Rectal smooth muscle tissue (tissue), 1 donor: ENCODE results near the gene PPFIBP2.
A peak's percentile ranks its signal among the peaks of the same experiment; 100 is the strongest.

Source experiments
- H3K27ac ChIP-seq: one replicate; pipeline ENCODE4 v1.7.0; 2013; ENCODE audit warnings: low read depth, low read length, inconsistent platforms
- H3K27me3 ChIP-seq: one replicate; pipeline ENCODE4 v1.7.0; 2013; ENCODE audit warnings: low read length; ENCODE audit not compliant: control insufficient read depth, insufficient read depth
- H3K36me3 ChIP-seq: one replicate; pipeline ENCODE4 v1.7.0; 2013; ENCODE audit warnings: low read length; ENCODE audit not compliant: control insufficient read depth, insufficient read depth
- H3K4me1 ChIP-seq: one replicate; pipeline ENCODE4 v1.7.0; 2013; ENCODE audit warnings: low read length; ENCODE audit not compliant: control insufficient read depth, insufficient read depth
- H3K4me3 ChIP-seq: one replicate; pipeline ENCODE4 v1.7.0; 2013; ENCODE audit warnings: low read length
- H3K9ac ChIP-seq: one replicate; pipeline ENCODE4 v1.7.0; 2013; ENCODE audit warnings: low read length

The PPFIBP2 gene

DNA sequence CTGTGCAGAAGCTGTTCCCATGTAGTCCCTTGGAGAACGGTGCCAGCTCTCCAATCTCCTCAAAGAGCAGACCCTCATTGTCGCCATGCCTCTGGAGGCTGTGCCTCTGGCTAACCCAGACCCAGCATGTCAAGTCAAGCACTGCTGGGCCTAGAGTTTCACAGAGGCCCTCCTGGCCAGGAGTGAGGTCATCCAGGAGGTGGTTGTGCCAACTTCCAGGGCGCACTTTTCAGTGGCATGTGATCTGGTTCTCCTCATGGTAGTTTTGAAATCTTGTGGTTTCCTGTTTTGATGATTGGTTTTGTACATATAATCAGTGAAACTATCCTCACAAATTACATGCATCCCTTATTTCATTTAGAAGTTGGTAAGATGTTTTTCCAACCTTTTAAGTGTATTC, 78.9 kb downstream of the PPFIBP2 start:
- Histone ChIP-seq H3K27me3 (no peaks in the 10 kb centered on the region), H3K27ac (no peak overlapping the region), H3K9ac (no peak overlapping the region), H3K4me3 (no peak overlapping the region), H3K4me1 (no peaks in the 10 kb centered on the region), H3K36me3 (no peaks in the 10 kb centered on the region)

DNA sequence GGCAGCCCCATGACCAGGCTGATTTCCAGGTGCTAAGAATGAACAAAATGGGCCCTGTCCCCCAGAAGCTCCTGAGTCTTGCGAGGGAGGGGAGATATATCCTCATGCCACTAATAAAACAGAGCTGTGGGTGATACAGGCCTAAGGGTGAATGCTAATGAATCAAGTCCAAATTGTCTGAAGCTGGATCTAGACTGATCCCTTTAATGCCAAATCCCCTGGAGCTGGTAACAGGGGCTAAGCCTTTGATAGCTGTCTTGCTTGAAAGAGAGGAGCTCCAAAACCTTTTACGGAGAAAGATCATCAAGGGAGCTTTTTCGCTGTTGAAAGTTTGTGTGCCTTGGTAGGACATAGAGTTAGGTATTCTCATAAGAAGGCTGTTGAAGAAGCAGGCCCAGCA, 79.7 kb downstream of the PPFIBP2 start:
- Histone ChIP-seq H3K27me3 (no peaks in the 10 kb centered on the region), H3K4me3 (no peak overlapping the region), H3K4me1 (no peaks in the 10 kb centered on the region), H3K9ac (no peak overlapping the region), H3K27ac (no peak overlapping the region), H3K36me3 (no peaks in the 10 kb centered on the region)

DNA sequence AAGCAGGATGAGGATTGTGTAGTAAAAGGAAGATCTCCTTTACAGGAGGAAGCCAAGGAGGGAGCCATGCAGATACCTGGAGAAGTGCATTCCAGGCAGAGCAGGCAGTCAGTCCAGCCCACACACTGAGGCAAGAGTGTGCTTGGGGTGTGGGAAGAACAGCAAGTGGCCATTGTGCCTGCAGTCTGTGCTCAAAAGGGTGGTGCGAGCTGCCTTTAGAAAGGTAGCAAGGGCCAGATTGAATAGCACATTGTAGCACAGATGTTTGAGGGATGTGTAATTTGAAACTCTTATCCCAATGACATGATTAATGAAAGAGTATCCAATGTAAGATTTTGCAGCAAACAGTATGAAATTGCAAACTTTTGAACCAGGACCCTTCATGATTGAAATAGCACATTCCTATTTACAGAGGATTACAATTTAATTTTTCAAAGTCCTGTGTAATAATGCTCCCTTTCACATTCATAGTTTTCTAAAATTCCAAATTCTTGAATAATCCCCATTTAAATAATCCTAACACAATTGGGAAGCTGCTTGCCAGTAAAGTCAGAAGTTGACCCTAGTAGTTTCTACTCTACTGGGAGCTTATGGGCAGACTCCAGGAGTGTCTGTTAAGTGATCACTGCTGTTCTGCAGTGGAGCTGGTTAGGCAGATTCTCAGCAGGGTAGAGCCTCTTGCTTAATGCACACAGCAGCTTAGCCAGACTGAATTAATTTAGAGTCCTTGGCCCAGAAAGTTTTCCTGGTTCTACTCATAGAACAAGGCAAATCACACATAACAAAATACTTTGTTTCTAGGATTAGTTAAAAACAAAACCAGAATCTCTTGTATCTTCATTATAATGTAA, 81.4 kb downstream of the PPFIBP2 start:
- Histone ChIP-seq H3K9ac (no peak overlapping the region), H3K27ac (no peak overlapping the region)

DNA sequence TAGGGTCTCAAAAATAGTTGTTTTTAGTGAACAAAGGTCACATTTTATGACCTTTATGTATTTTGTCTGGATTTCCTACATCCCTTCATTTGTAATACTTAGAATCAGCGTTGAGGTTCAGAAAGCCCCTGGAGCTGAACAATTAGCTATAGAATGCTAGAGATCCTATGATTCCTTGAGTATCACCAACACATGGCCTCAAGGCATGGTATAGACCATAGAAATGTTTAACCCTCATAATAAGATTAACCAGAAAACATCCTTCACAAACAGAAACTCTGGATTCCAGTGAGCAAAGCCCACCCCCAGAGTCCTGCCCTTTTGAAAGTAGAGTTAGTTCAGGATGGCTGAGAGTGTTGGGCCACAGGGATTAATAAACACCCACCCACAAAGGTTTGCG, 82.2 kb downstream of the PPFIBP2 start:
- no peak overlapping the region for H3K9ac ChIP-seq

More for the DNA sequence above, 81.4 kb downstream of the PPFIBP2 start:
- Histone ChIP-seq H3K4me3 (no peak overlapping the region), H3K4me1 (no peaks in the 10 kb centered on the region), H3K27me3 (no peaks in the 10 kb centered on the region), H3K36me3 (no peaks in the 10 kb centered on the region)

DNA sequence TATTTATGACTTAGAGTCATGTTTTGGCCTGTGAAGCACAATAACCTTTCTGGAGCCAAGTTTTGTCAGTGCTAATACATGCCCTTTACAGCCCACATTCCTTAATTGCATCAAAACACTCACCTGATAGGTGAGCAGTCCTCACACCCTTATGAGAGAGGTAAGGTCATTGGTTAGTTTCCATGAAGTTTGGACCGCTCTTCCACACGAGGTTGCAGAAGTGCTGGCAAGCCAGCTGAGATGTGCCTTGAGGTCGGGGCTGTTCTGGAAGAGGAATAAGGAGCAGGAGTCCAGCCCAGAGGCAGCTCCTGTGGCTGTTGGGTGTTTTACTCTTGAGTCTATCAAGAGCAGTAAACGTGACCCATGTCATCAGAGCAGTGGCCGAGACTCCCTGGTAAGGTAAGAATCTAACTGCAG, 83.2 kb downstream of the PPFIBP2 start:
- H3K27ac ChIP-seq, result no peak overlapping the region
- no peak overlapping the region for H3K9ac ChIP-seq
- H3K36me3 ChIP-seq, result no peaks in the 10 kb centered on the region

More for the DNA sequence above, 82.2 kb downstream of the PPFIBP2 start:
- Histone ChIP-seq H3K4me1 (no peaks in the 10 kb centered on the region), H3K36me3 (no peaks in the 10 kb centered on the region), H3K27me3 (no peaks in the 10 kb centered on the region), H3K27ac (no peak overlapping the region), H3K4me3 (no peak overlapping the region)

DNA sequence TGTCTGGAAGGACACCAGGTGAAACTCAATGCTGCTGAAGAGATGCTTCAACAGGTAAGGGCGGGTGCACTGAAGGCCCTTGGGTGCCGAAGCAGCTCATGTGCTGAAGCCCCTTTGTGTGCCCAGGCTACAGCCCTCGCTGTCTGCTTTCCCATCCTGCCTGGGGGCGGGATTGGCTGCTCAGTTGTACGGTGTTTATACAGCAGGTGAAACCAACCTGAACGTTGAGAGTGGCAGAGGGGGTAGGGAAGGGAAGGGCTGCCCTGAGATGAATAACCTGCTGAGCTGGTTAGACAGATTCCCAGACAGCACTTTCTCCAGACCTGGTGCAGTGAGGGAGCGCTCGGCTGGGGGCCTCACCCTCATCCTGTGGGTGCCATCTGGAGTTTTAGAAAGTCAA, 83.8 kb downstream of the PPFIBP2 start:
- no peak overlapping the region for H3K9ac ChIP-seq
- H3K4me1 ChIP-seq, result no peaks in the 10 kb centered on the region
- no peaks in the 10 kb centered on the region for H3K36me3 ChIP-seq
- no peaks in the 10 kb centered on the region for H3K27me3 ChIP-seq
- no peak overlapping the region for H3K27ac ChIP-seq
- no peak overlapping the region for H3K4me3 ChIP-seq

More for the DNA sequence above, 83.2 kb downstream of the PPFIBP2 start:
- Histone ChIP-seq H3K4me1 (no peaks in the 10 kb centered on the region), H3K4me3 (no peak overlapping the region), H3K27me3 (no peaks in the 10 kb centered on the region)

DNA sequence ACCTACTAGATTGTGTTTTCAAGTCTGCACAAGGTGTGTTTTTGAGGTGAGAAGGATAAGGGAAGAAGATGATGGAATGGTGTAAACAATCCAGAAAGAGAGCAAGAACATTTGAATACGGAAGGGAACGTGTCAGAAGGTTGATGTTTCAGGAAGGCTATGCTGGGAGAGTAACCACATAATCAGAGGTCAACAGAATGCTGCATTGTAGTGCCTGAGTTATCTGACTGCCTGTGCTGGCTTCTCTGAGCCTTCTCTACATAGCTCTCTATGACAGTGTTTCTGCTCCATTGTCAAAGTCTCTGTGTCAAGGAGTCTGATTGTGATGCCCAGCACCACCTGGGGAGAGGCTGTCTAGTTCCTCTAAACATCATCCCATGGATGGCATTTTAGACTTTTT, 85.4 kb downstream of the PPFIBP2 start:
- Histone ChIP-seq H3K27ac (no peak overlapping the region), H3K4me3 (no peak overlapping the region), H3K9ac (no peak overlapping the region), H3K27me3 (no peaks in the 10 kb centered on the region), H3K36me3 (no peaks in the 10 kb centered on the region), H3K4me1 (no peaks in the 10 kb centered on the region)

DNA sequence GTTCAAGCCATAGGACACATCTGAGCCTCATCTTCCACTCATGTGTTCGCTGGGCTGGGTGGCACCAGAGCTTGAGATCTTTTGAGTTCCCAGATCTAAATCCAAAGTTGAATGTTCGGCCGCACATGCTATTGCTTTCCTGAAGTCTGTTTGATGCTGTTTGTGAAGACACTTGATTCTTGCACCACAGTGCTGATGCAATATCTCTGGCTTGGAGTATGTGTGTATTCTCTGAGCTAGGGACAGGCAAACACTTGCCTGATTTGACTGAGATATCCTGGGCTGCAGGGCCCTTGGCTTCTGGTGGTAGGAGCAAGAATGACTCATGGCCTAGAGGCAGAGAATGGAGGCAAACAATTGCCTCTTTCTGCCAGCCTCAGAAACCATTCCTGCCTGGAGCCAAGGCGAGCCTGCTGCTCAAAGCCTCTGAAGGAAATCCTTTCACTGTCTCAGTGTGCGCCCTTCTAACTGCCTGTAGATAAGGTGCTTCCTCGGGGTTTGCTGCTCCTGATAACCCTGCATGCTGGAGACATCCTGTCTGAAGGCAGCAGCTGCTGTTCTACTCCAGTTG, 86.5 kb downstream of the PPFIBP2 start:
- no peaks in the 10 kb centered on the region for H3K36me3 ChIP-seq
- no peaks in the 10 kb centered on the region for H3K27me3 ChIP-seq
- H3K4me1 ChIP-seq, result no peaks in the 10 kb centered on the region
- no peak overlapping the region for H3K9ac ChIP-seq
- no peak overlapping the region for H3K27ac ChIP-seq
- no peak overlapping the region for H3K4me3 ChIP-seq

DNA sequence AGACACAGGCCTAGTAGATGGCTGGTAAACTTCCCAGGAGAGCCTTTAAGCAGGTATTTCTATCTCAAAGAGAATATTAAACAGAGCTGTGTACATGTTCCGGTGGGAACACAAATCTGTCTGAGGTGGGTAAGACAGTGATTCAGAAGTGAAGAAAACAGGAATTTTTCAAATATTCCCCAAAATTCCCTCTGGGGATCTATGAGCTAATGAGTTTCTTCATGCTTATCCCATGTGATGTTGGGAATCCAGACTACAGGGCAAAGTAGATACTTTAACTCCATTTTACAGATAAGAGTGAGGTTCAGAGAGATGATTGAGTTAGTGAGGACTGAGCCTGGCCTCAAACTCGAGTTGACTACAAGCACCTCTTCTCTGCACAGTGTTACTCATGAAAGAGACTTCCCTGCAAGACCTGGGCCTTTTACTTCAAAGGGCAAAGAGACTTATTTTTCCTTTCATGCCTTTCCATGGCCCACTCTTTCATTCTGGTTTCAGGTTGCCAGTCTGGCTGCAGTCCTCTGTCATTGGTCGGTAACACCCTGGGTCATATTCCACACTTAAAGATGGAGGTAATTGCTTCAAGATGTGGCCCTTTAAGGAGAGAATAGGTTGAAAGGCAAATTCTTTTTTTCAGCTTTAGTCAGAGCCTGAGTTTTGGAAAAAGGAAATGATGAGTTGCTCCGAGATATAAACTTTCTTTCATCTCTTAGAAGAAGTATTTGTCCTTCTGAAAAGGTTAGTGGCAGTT, 89.4 kb downstream of the PPFIBP2 start:
- Histone ChIP-seq H3K9ac (no peak overlapping the region), H3K27ac (no peak overlapping the region), H3K27me3 (no peaks in the 10 kb centered on the region), H3K4me1 (no peaks in the 10 kb centered on the region), H3K36me3 (no peaks in the 10 kb centered on the region), H3K4me3 (no peak overlapping the region)

DNA sequence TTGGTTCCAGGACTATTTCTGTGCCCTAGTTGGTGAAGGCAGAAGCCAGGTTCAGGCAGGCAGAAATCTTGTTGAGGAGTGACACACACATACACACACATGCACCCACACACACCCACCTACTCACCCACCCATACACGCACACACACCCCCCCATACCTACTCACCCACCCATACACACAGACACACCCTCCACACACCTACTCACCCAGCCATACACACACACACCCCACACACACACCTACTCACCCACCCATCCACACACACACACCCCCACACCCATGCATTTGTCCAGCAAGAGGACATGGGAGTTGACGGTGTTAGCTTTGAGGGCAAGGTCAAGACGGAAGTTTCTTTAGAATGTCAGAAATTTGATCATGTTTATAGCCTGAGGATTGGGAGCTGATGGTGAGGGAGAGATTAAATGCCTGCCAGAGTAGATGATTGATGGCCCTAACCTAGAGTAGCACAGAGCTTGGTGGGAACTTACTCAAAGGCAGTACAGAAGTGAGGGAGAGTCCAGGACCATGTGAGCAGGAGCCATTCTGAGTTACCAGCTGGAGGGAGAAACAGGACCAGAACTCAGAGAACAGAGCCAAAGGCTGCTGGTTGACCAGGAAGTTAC, 90.6 kb downstream of the PPFIBP2 start:
- Histone ChIP-seq H3K27me3 (no peaks in the 10 kb centered on the region), H3K4me3 (no peak overlapping the region), H3K27ac (no peak overlapping the region), H3K36me3 (no peaks in the 10 kb centered on the region), H3K4me1 (no peaks in the 10 kb centered on the region), H3K9ac (no peak overlapping the region)

DNA sequence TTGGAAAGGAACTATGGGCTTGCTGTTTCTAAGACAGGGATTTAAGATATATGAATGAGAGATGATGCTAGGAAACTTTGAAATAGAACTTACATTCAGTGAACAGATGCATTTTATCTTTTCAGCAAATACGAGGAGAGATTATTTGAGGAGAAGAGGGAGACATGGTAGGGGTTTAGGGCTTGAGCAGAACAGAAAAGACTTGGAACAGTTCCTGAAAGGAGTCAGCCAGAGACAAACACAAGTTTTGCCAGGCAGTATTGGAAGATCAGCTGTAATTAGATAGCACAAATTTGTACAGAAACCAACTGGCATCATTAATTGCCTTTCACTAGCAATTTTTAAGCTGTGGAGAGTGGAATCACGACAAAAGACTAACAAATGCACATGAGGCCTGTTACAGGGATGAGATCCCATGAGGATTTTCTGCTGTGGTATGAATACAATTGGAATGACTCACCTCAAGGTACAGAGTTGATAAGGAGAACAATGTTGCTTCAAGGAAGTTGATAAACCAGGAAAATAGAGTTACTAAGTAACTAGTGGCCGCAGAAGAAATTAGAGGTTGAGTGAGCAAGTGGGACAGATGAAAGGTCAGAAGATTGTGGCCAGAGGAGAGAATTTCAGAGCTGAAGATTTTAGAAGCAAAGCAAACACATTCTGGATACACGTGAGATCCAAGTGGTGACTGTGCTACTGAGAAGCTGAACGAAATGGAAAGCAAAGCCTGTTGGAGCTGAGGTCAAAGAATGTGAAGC, 91.6 kb downstream of the PPFIBP2 start:
- Histone ChIP-seq H3K27ac (no peak overlapping the region), H3K27me3 (no peaks in the 10 kb centered on the region), H3K9ac (no peak overlapping the region), H3K4me1 (no peaks in the 10 kb centered on the region), H3K36me3 (peaks cover 2% of the 10 kb centered on the region), H3K4me3 (peak overlapping the region; percentile 55)

DNA sequence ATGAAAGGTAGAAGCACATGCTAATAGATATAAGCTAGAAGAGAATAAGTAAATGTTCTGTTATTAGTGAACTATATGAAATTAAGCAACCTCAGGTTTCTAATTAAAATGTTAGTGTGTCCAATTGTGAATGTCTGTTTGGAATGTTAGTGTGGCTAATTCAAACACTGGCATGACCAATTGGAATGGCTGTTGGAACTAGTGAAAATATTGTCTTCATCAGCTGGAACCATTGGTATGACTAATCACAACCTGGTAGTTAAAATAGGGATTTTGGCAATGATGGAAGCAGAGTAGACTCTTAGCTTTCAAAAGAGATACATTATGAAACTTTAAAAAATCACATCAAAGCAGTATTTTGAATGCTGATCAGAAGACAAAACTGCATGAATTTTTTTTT, 92.7 kb downstream of the PPFIBP2 start:
- H3K27me3 ChIP-seq, result no peaks in the 10 kb centered on the region
- H3K27ac ChIP-seq, result no peak overlapping the region
- peak overlapping the region; percentile 55 for H3K4me3 ChIP-seq
- peaks cover 4% of the 10 kb centered on the region for H3K36me3 ChIP-seq
- no peaks in the 10 kb centered on the region for H3K4me1 ChIP-seq
- H3K9ac ChIP-seq, result no peak overlapping the region
